B cell (primary cell): Measurements from ENCODE around the gene ABCA9. TPM values are rescaled to one million over a fixed set of nuclear protein-coding genes. Genes with fewer than 3 reads are reported as not detected.

Experiments
- ATAC-seq: fragments of 200-7000 bp; cut with Tn5 transposase; one replicate; pipeline ENCODE4 v1.10.0; 2021; ENCODE audit warnings: low read depth, mild to moderate bottlenecking, moderate number of reproducible peaks, moderate library complexity
- CTCF ChIA-PET: fragments of 350-600 bp; sonication (Branson Sonifier 250); formaldehyde crosslinking; loops from one replicate; lab custom pipeline; 2021; ENCODE audit warnings: antibody characterized with exemption, inconsistent platforms; lab: Charles Lee
- POLR2A ChIA-PET: fragments of 350-600 bp; sonication (Branson Sonifier 250); formaldehyde crosslinking; loops from one replicate; lab custom pipeline; 2021; ENCODE audit warnings: antibody characterized with exemption; lab: Charles Lee
- DNase-seq: peaks from one replicate; pipeline ENCODE4 v3.0.0; 2013
- H2AFZ ChIP-seq: 2 replicates; pipeline ENCODE4 v1.6.1; 2012; ENCODE audit warnings: mild to moderate bottlenecking, low read depth, low read length; ENCODE audit not compliant: insufficient read depth, poor library complexity, severe bottlenecking
- H3K27ac ChIP-seq, 2 donors: 1 replicate in 1 of 2; 2 replicates in 1 of 2; pipeline ENCODE4 v1.5.1; 2012 to 2013; ENCODE audit warnings: low read length in 2 of 2, mild to moderate bottlenecking in 2 of 2, moderate library complexity in 1 of 2
- H3K27me3 ChIP-seq, 4 experiments: fragments of 200-600 bp in 1 of 4; sonication (generic) in 1 of 4; replicated peaks in 1 of 4; 1 replicate in 2 of 4; 2 replicates in 2 of 4; pipeline versions ENCODE4 v1.6.1 to v1.7.0; 2013 to 2016; ENCODE audit warnings: low read length in 3 of 4, mild to moderate bottlenecking in 2 of 4, mixed read lengths in 1 of 4, moderate library complexity in 1 of 4; ENCODE audit not compliant: insufficient read depth in 4 of 4, control insufficient read depth in 3 of 4; ENCODE audit errors: control extremely low read depth in 1 of 4
- H3K36me3 ChIP-seq, 2 experiments: replicated peaks in 1 of 2; 1 replicate in 1 of 2; 2 replicates in 1 of 2; pipeline versions ENCODE4 v1.6.1 to v1.7.1; 2013; ENCODE audit warnings: low read length in 1 of 2; ENCODE audit not compliant: insufficient read depth in 2 of 2, control insufficient read depth in 1 of 2; ENCODE audit errors: control extremely low read depth in 1 of 2, extremely low read depth in 1 of 2
- H3K4me1 ChIP-seq, 2 donors: fragments of 200-600 bp in 1 of 2; sonication (generic) in 1 of 2; 1 replicate in 1 of 2; 2 replicates in 1 of 2; pipeline versions ENCODE4 v1.5.1 to v1.6.1; 2013 to 2017; ENCODE audit warnings: low read length in 2 of 2; ENCODE audit not compliant: control insufficient read depth in 2 of 2, insufficient read depth in 2 of 2
- H3K4me2 ChIP-seq: replicated peaks from 2 replicates; pipeline ENCODE3; 2012; ENCODE audit warnings: mild to moderate bottlenecking, low read depth, low read length; ENCODE audit not compliant: poor library complexity, severe bottlenecking
- H3K4me3 ChIP-seq, 5 experiments: fragments of 200-600 bp in 1 of 5; sonication (generic) in 1 of 5; 1 replicate in 3 of 5; 2 replicates in 2 of 5; pipeline versions ENCODE4 v1.5.1 to v1.7.0; 2011 to 2016; ENCODE audit warnings: low read length in 4 of 5, mild to moderate bottlenecking in 4 of 5, low read depth in 2 of 5, control low read depth in 1 of 5, moderate library complexity in 1 of 5; ENCODE audit not compliant: insufficient read depth in 1 of 5; ENCODE audit errors: control extremely low read depth in 1 of 5, extremely low read depth in 1 of 5
- H3K79me2 ChIP-seq: fragments of 200-600 bp; sonication (generic); one replicate; pipeline ENCODE4 v1.6.0; 2016; ENCODE audit warnings: low read length; ENCODE audit not compliant: control insufficient read depth, insufficient read depth
- H3K9ac ChIP-seq: fragments of 200-600 bp; sonication (generic); 2 replicates; pipeline ENCODE4 v1.6.1; 2017; ENCODE audit warnings: mild to moderate bottlenecking, low read length, moderate library complexity
- H3K9me3 ChIP-seq, 3 donors: one replicate each; pipeline versions ENCODE4 v1.6.1 to v1.7.1; 2013; ENCODE audit warnings: low read length in 2 of 3; ENCODE audit not compliant: control insufficient read depth in 2 of 3, insufficient read depth in 1 of 3; ENCODE audit errors: control extremely low read depth in 1 of 3
- H4K20me1 ChIP-seq: 2 replicates; pipeline ENCODE4 v1.6.0; 2012; ENCODE audit warnings: mild to moderate bottlenecking, low read length; ENCODE audit not compliant: insufficient read depth, control insufficient read depth, poor library complexity, severe bottlenecking
- H3K27ac Mint-ChIP-seq: one replicate; pipeline ENCODE4 v1.8.0; 2021; ENCODE audit warnings: mixed read lengths
- H3K27me3 Mint-ChIP-seq: one replicate; pipeline ENCODE4 v1.8.0; 2021; ENCODE audit warnings: mixed read lengths
- H3K4me1 Mint-ChIP-seq: one replicate; pipeline ENCODE4 v1.8.0; 2021; ENCODE audit warnings: mixed read lengths
- H3K4me3 Mint-ChIP-seq: one replicate; pipeline ENCODE4 v1.8.0; 2021; ENCODE audit warnings: mixed read lengths
- H3K9me3 Mint-ChIP-seq: one replicate; pipeline ENCODE4 v1.8.0; 2022; ENCODE audit warnings: mixed read lengths; ENCODE audit not compliant: insufficient read depth
- EZH2 ChIP-seq: IDR thresholded peaks from 2 replicates; pipeline ENCODE4 v1.6.1; 2012; ENCODE audit warnings: borderline replicate concordance, low read depth, mild to moderate bottlenecking, moderate library complexity, low read length; ENCODE audit not compliant: insufficient read depth, poor library complexity, severe bottlenecking
- WGBS: methylation state at CpG from one replicate; pipeline ENCODE4 v1.1.5; 2013; ENCODE audit warnings: missing lambda C conversion rate; ENCODE audit not compliant: insufficient coverage; 5-methylcytosine and 5-hydroxymethylcytosine counted together
- intact Hi-C: fragments of 100-400 bp; cut with micrococcal nuclease; formaldehyde crosslinking; loops from one replicate; pipeline ENCODE4 v1.10.0; 2022
- polyA plus RNA-seq: library from polyadenylated mRNA; depleted of rRNA; stranded (reverse); fragments of >200 nt; gene quantifications from 2 replicates; pipeline ENCODE4 v1.2.3, GENCODE V29; 2012
- total RNA-seq, 2 donors: library from RNA; stranded (reverse); fragments of 120-200 nt in 1 of 2; gene quantifications; 1 replicate in 1 of 2; 2 replicates in 1 of 2; pipeline versions ENCODE4 v1.2.3 to v1.2.4, GENCODE V29; 2013 to 2022
- TF ChIP-seq, protein P1 (sequence below): fragments of 200-600 bp; IDR thresholded peaks from one replicate; pipeline ENCODE4 v1.8.0; 2022; ENCODE audit warnings: antibody characterized with exemption, mild to moderate bottlenecking

ABCA9 gene
- total and polyA plus RNA-seq, 2 donors (not counting 1 experiment from before 2014, with no cell fraction given) = 0.06 to 0.91 TPM

DNA sequence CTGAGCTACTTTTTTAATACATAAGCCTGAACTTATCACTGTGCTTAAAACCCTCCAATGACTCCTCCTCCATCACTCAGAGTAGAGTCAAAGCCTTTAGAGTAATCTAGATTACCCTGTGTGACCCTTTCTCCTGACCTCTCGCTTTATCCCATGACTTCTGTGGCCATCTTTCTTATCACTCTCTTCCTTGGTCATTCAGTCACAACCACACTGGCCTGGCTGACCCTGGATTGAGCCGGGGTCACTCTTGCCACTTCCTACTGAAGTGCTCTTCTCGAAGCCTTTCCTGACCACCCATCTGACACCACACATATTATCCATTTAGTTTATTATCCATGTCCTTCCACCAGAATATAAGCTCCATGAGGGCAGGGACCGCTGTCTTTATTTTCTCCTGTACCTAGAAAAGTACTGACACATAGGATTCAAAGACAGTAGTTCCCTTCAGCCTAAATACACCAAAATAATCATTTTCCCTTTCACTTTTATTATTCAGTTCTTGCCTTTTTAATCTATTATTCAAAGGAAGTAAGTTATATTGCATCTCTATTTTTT lies 28.0 kb upstream of the ABCA9 start:
- no peak for ATAC-seq
- H3K9me3 Mint-ChIP-seq = no peaks in the 10 kb centered on the region
- H3K4me3 Mint-ChIP-seq = no peak overlapping the region
- peaks cover 10% of the 10 kb centered on the region for H3K4me1 Mint-ChIP-seq
- H3K27ac Mint-ChIP-seq = no peak overlapping the region
- H3K27ac ChIP-seq = no peak overlapping the region
- DNase-seq = no peak
- H3K4me2 ChIP-seq = no peak overlapping the region
- intact Hi-C loops = no loop called here
- H3K36me3 ChIP-seq = no peaks in the 10 kb centered on the region
- H3K9me3 ChIP-seq = no peaks in the 10 kb centered on the region
- H3K27me3 Mint-ChIP-seq = no peaks in the 10 kb centered on the region
- no peaks in the 10 kb centered on the region for H4K20me1 ChIP-seq
- no peaks in the 10 kb centered on the region for H3K27me3 ChIP-seq
- no peak overlapping the region for H3K9ac ChIP-seq
- H3K4me1 ChIP-seq = peaks cover 3 to 9% of the 10 kb centered on the region in 2 donors
- WGBS = 92% methylated on average over 4 of the region's 4 CpGs
- H3K79me2 ChIP-seq = no peaks in the 10 kb centered on the region
- H2AFZ ChIP-seq = no peak overlapping the region
- ChIA-PET POLR2A (no interaction called here), CTCF (no interaction called here)
- TF ChIP-seq EZH2 = no peak
- TF ChIP-seq, protein P1, sequence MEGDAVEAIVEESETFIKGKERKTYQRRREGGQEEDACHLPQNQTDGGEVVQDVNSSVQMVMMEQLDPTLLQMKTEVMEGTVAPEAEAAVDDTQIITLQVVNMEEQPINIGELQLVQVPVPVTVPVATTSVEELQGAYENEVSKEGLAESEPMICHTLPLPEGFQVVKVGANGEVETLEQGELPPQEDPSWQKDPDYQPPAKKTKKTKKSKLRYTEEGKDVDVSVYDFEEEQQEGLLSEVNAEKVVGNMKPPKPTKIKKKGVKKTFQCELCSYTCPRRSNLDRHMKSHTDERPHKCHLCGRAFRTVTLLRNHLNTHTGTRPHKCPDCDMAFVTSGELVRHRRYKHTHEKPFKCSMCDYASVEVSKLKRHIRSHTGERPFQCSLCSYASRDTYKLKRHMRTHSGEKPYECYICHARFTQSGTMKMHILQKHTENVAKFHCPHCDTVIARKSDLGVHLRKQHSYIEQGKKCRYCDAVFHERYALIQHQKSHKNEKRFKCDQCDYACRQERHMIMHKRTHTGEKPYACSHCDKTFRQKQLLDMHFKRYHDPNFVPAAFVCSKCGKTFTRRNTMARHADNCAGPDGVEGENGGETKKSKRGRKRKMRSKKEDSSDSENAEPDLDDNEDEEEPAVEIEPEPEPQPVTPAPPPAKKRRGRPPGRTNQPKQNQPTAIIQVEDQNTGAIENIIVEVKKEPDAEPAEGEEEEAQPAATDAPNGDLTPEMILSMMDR = no peak
- H3K4me3 ChIP-seq = no peak overlapping the region

DNA sequence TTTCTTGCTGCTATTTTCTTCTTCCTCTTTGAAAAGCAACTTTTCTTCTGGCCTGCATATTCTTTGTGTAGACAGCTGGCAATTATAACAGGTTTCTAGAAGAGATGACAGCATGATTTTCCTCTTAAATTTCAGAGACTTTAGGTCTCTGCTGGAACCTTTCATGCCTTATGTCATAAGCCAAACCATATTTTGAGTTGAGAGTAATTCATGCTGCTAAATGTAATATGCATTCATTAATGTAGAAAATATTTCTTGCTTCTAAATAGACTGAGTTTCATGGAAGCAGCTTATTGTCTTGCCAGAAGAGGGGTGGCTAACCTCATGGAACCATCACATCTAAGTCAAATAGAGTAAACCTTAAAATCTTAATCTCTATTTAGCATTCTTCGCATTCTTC lies 25.9 kb upstream of the ABCA9 start:
- Histone ChIP-seq H3K9ac (no peak overlapping the region), H3K27ac (no peak overlapping the region), H3K36me3 (no peaks in the 10 kb centered on the region), H3K27me3 (no peaks in the 10 kb centered on the region), H3K79me2 (no peaks in the 10 kb centered on the region), H2AFZ (no peak overlapping the region), H4K20me1 (no peaks in the 10 kb centered on the region), H3K9me3 (peaks cover 0 to 5% (median 3%) of the 10 kb centered on the region in 3 donors), H3K4me2 (no peak overlapping the region), H3K4me3 (no peak overlapping the region), H3K4me1 (no peaks in the 10 kb centered on the region)
- H3K4me3 Mint-ChIP-seq = no peak overlapping the region
- peaks cover 2% of the 10 kb centered on the region for H3K9me3 Mint-ChIP-seq
- no peak for DNase-seq
- no peaks in the 10 kb centered on the region for H3K4me1 Mint-ChIP-seq
- TF ChIP-seq, protein P1 = no peak
- no peak for TF ChIP-seq EZH2
- H3K27me3 Mint-ChIP-seq = no peaks in the 10 kb centered on the region
- intact Hi-C loops = no loop called here
- no peak for ATAC-seq
- H3K27ac Mint-ChIP-seq = no peak overlapping the region
- ChIA-PET CTCF (no interaction called here), POLR2A (no interaction called here)
- no CpG with 5 or more reads among the region's 1 CpG for WGBS
